A204.1 (cell line): ENCODE measurements around the gene NHEJ1.
A peak's percentile ranks its signal among the peaks of the same experiment; 100 is the strongest.
"Not testable (repeated sequence)": the region's sequence is repeated elsewhere in the genome, so short reads cannot be mapped to it uniquely, and the experiment has no call there.

Experiments
- FAIRE-seq: peaks from 2 replicates; lab custom pipeline; 2012; peaks lifted over from hg19 to GRCh38; lab: Jason Lieb, UNC

The NHEJ1 gene, protein sequence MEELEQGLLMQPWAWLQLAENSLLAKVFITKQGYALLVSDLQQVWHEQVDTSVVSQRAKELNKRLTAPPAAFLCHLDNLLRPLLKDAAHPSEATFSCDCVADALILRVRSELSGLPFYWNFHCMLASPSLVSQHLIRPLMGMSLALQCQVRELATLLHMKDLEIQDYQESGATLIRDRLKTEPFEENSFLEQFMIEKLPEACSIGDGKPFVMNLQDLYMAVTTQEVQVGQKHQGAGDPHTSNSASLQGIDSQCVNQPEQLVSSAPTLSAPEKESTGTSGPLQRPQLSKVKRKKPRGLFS

DNA sequence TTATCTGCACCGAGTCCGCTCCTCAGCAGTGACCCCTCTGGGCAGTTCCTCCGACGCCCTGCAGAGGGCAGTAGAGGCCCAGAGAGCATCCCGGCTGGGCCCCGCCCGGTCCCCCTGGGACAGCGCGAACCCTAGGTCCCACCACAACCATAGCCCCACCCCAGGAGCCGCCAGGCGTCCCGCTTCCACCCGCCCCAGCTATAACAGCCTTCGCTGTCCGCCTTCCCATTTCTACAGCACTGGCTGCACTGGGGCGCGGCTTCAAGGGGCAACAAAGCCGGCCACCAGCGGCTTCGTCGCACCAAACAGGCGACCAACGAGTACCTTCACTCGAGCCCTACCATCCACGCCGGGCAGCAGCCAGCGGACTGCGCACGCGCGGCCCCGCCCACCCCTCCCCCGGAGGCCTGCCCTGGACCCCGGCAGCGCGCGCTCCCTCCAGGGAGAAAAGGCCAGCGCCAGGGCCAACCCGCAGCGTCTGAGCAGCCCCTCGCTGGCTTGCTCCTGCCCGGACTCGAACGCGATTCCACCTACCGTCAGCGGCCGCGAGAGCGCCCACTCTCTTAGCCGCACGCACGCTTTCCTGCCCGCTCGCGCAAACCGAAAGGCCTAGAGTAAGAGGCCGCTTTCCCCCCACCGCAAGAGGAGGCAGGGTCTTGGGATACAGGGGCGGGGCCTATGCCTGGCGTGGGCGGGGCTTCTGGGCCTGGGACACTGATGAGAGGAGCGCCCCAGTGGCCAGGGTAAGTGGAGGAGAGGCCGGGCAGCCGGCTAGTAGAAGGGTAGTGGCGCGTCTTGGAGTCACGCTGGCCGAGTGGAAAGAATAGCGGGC, at the start of gene NHEJ1:
Gene NHEJ1, minus strand, starts transcription at position 630 of the 832 bp plus-strand sequence. CDS start 2,453 bp downstream, outside the sequence.
- FAIRE-seq, result peak; percentile 70

DNA sequence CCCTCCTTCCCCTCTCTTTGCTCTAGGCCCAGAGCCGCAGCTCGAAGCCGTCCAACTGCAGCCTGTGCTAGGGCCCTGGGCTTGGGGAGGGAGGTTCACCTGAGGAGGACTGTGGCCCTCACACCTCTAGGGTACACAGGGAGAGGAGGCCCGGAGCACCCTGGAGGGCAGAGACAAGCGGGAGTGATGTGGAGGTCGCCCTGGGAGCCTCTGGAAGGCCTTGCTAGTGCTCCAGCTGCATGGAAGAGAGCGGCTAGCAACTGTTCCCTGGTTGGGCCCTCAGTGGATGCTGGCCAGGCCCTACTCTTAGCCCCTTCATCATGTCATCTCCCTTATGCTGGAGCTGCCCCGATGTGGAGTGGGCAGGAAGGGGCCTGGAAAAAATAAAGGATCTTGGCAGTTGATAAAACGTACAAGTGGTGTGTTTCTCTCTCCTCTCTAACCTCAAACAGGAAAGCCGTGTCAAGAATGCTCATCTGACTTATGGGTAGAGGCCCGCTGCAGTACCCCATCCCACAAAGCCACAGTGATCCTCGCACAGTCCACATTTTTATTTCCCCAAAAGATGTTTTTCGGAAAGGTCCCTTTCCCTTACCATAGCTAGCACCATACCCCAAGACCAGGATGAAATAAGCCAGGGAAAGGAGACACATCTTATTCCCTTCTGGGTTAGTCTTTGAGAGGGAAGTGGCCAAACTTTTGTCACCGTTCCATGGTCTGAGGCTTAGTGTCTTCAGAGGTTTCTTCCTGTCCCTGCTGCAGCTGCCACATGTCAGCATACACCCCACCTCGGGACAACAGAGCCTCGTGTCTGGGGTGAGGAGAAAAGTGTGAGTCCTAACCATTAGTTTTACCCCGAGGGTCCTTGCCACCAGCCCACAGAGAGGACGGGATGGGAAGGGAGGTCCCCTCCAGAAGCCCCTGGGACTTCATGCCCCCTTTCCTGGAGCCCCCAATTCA, 48.9 kb upstream of the NHEJ1 start:
- no peak for FAIRE-seq

DNA sequence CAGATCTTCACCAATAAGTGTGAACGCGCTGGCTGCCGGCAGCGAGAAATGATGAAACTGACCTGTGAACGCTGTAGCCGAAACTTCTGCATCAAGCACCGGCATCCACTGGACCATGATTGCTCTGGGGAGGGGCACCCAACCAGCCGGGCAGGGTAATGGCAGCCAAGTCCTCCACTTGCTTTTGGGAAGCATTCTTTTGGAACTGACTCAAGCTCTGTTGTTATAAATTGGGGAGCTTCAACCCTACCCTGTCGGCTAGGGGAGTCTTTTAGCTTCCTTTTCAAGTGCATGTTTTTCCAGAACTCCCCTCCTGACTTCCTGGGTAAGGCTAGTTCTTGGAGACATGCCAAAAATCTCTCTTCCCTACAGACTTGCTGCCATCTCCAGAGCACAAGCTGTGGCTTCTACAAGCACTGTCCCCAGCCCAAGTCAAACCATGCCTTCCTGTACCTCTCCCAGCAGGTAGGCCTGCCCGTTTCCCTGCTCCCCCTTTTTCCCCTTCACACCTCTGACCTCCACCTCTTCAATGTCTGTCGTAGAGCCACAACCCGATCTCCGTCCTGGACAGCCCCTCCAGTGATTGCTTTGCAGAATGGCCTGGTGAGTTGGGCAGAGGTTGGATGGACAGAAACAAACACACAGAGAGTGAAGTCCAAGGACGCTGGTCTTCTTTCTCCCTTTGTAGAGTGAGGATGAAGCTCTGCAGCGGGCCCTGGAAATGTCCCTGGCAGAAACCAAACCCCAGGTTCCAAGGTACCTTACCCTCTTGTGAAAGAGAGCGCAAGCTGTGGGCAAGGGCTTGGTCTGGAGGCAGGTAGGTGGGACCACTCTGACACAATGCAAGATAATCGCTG, 47.5 kb upstream of the NHEJ1 start:
- FAIRE-seq, result no peak

DNA sequence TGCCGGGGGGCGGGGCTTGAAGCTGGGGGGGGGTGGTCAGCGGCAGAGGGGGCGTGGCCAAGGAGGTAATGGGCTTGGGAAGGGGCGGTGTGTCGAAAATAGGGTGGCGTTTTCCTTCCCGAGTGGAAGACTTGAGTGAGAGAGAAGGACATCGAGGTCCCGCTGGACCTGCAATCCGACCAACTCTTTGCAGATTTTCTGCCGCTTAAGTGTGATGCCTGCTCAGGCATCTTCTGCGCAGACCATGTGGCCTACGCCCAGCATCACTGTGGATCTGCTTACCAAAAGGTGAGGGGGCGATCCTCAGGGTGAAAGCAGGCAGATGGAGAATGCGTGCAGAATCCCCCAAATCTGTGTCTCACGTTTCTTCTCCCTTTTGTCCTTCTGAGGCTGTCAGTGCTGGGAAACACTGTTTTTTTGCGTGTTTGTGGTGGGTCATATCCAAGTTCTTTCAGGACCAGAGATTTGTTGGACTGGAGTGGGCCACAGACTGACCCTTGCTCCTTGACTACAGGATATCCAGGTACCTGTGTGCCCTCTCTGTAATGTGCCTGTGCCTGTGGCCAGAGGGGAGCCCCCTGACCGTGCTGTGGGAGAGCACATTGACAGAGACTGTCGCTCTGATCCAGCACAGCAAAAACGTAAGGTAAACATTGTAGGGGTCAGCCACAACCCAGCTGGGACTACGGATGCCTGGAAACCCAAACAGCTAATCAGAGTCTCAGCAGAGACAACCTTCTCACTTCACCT, 46.7 kb upstream of the NHEJ1 start:
- FAIRE-seq, result no peak

DNA sequence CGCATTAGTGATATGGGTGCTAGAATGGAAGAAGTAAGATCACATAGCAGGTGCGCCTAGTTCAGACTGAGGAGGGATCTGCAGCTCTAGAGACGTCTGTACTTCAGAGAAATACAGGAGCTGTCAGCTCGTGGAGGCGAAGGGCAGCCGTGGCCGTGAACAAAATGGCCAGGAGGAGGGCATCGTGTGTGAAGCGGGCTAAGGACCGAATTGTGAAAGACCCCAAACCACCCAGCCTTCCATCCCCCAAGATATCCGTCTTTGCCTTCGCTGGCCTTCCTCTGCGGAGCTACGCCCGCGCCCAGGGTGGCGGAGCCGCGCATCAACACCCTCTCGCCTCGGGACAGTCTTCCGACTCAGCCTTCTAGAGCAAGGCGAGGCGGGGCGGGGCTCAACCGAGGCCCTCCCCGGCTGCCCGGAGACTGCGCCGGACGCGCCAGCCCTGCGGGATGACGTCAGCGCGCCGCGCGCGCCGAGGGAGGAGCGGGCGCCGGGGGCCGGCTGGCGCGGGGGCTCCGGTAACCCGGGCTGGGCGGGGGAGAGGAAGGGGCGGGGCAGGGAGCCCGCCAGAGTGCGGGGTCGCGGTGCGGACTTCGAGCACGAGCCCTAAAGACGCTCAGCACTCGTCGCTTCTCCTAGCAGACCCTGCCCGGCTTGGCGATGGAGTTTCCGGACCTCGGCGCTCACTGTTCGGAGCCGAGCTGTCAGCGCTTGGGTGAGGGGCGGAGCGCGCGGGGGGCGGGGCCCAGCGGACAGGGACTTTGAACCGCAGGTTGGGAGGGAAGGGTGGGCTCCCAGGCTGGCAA, 45.9 kb upstream of the NHEJ1 start, which contains the start of gene ZFAND2B:
Gene ZFAND2B, plus strand, starts transcription at position 455 of the 806 bp plus-strand sequence. Its CDS starts 206 bp downstream, at position 661.
- no peak for FAIRE-seq

DNA sequence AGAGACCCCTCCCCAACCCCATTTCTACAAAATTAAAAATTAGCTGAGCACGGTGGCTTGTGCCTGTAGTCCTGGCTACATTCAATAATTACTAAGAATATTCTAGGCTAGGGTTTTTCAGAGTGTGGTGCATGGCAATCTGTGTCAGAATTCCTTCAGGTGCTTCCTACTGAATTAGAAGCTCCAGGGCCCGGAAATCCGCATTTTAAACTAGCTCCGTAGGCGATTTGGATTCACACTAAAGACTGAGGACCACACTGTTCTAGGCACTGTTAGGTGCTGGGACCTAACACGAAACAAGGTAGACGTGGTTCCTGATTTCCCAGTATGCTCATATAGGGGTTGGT, 45.3 kb upstream of the NHEJ1 start:
- no peak for FAIRE-seq

DNA sequence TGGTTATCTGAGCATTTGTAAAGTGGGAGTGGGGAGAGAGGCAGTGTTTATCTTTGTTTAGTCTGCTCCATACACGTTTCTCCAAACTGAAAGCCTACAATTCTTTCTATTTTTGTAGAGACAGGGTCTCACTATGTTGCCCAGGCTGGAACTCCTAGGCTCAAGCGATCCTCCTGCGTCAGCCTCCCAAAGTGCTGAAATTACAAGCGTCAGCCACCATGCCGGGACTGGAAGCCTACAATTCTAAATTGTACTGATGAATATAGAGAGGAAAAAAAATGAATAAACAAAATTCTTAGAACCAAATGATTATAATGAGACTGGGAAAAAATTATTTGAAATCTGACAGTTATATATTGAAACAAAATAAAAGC, 44.5 kb upstream of the NHEJ1 start:
- no peak for FAIRE-seq

DNA sequence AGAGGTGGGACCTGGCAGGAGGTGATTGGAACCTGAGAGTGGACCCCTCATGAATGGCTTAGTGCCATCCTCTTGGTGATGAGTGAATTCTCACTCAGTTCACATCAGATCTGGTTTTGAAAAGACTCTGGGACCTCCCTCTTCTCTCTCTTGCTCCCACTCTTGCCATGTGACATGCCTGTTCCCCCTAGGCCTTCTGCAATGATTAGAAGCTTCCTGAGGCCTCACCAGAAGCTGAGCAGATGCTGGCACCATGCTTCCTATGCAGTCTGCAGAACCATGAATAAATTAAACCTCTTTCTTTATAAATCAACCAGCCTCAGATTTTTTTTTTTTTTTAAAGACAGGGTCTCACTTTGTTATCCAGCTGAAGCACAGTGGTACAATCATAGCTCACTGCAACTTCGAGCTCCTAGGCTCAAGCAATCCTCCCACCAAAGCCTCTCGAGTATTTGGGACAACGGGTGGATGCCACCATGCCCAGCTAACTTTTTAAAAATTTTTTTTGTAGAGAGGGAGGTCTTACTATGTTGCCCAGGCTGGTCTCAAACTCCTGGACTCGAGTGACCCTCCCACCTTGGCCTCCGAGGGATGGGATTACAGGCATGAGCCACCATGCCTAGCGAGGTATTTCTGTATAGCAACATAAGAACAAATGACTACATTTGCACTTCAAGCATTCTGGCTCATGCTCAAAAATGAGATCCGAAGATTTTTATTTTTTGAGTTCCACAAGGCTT, 44.0 kb upstream of the NHEJ1 start:
- no peak for FAIRE-seq

DNA sequence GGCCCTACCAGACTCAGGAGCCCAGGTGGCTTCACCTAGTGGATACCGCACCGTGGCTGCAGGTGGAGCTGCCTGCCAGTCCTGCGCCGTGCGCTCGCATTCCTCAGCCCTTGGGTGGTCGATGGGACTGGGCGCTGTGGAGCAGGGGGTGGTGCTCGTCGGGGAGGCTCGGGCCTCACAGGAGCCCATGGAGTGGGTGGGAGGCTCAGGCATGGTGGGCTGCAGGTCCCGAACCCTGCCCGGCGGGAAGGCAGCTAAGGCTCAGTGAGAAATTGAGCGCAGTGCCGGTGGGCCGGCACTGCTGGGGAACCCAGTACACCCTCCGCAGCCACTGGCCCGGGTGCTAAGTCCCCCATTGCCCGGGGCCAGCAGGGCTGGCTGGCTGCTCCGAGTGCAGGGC, 40.7 kb upstream of the NHEJ1 start:
- FAIRE-seq, result not testable (repeated sequence)

DNA sequence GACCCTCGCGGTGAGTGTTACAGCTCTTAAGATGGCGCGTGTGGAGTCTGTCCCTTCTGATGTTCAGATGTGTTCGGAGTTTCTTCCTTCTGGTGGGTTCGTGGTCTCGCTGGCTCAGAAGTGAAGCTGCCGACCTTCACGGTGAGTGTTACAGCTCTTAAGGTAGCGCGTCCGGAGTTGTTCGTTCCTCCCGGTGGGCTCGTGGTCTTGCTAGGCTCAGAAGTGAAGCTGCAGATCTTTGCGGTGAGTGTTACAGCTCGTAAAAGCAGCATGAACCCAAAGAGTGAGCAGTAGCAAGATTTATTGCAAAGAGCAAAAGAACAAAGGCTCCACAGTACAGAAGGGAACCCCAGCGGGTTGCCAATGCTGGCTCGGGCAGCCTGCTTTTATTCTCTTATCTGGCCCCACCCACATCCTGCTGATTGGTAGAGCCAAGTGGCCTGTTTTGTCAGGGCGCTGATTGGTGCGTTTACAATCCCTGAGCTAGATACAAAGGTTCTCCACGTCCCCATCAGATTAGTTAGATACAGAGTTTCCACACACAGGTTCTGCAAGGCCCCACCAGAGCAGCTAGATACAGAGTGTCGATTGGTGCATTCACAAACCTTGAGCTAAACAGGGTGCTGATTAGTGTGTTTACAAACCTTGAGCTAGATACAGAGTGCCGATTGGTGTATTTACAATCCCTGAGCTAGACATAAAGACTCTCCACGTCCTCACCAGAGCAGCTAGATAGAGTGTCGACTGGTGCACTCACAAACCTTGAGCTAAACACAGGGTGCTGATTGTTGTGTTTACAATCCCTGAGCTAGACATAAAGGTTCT, 40.1 kb upstream of the NHEJ1 start:
- not testable (repeated sequence) for FAIRE-seq

DNA sequence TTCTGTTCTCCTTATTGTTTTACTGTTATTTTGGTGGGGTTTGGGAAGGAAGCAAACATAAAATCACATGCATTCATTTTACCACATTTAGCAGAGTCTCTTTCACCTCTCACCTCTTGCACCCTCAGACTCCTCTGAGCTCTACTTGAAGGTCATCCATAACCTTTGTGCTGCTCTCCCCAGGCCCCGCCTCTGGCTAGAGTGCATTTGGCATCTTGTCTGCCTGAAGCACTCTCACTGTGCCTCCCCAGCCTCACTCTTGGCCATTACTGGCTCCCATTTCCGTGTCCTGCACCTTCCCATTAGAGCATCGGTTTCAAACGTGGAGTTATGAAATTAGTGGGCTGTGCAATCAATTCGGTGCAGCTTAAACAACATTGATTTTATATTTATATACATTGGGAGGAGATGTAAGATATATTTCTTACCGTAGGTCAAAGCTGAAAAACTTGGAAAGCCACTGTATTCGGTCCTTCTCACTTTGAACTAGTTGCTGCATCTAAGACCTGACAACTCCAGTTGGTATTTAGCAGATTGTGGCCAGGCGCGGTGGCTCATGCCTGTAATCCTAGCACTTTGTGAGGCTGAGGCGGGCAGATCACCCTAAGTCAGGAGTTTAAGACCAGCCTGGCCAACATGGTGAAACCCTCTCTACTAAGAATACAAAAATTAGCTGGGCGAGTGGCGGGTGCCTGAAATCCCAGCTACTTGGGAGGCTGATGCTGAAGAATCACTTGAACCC, 39.0 kb upstream of the NHEJ1 start:
- no peak for FAIRE-seq

DNA sequence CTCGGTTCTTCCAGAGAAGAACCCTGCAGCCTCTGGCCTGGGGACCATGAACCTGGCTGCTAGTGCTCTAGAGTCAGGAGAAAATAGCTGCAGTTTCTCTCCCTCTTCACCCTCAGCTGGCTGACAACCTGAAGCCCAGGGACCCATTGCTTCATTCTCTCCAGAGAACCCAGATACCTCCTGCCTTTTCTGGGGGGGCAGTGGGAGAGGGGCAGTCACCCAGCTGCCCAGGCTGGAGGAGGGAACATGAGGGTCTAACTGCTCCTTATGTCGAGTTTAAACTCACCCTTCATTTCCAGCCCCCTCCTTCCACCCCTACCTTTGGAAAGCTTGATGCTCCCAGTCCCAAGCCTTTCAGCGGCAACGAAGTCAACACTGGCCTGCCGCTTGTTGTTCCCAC, 38.4 kb upstream of the NHEJ1 start:
- no peak for FAIRE-seq

DNA sequence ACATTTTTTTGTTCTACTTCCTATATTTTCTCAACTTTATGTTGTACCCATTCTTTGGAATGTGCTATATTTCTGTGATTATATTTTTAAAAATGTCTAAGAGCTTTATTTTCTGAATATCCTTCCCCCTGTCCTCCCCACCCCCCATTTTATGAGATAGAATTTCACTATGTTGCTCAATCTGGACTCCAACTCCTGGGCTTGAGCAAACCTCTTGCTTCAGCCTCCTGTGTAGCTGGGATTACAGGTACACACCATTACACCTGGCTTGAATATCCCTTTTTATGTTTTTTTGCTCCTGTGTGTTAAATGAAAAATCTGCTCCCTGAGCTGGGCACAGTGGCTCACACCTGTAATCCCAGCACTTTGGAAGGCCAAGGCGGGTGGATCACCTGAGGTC, 36.8 kb upstream of the NHEJ1 start:
- no peak for FAIRE-seq

DNA sequence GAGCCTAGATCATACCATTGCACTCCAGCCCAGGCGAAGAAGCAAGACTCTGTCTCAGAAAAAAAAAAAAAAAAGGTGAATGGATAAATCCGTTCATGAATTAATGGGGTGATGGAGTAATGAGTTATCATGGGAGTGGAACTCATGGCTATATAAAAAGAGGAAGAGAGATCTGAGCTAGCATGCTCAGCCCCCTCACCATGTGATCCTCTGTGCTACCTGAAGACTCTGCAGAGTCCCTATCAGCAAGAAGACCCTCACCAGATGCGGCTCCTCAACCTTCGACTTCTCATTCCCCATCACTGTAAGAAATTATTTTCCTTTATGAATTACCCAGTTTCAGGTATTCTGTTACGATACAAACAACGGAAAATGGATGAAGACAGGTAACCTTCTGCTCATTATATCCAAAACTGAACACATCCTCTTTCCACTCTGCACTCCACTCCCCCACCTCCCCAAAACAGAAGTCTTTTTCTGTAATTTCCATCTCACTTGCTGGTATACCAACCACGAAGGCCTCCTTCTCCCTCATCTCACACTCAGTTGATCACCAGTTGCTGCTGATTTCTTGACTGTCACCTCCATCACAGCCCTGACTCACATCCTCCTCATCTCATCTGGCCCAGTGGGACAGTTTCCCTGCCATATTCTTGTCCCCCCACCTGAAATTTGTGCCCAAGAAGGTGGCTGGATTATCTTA, 26.3 kb upstream of the NHEJ1 start:
- no peak for FAIRE-seq

DNA sequence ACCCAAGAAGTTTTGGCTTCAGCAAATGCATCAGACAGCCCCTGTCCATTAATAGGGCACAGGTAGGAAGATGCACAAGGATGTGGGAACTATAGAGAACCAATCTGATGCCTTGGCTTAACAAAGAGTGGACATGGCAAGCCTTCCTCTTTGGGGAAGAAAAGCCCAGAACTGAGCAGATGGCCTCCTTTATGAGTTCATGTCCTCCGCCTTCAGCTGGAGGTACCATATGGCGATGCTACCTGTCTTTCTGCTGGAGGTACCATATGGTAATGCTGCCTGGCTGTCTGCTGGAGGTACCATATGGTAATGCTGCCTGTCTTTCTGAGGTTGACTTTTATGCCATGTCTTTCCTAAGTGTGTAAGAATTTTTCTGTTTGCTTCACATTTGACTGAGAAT, 23.5 kb upstream of the NHEJ1 start:
- no peak for FAIRE-seq

DNA sequence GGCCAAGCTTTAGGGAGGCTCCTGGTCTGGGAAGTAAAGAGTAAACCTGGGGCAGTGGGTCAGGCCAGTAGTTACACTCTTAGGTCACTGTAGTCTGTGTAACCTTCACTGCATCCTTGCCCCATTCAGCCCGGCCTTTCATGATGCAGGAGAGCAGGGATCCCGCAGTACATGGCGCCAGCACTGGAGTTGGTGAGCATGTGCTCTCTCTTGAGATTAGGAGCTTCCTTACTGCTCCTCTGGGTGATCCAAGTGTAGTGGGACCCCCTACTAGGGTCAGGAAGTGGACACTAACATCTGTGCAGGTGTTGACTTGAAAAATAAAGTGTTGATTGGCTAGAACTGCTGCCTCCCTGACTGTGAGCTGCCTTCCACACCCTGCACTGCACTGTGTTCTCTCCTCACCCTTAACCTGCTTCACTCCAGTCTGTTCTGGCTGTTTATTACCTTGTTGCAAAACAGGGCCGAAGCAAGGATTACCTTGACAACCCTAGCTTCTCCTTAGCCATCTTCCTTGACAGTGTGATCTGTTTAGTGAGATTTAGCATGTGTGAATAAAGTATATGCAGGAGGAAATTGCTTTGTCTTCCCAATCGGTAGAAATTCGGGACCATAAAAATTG, 22.6 kb upstream of the NHEJ1 start:
- FAIRE-seq, result no peak
